ENCODE results near the gene SMAD5. TPM values are rescaled to one million over a fixed set of nuclear protein-coding genes. Genes with fewer than 3 reads are reported as not detected.
A peak's percentile ranks its signal among the peaks of the same experiment; 100 is the strongest.

Gene SMAD5
- total RNA-seq, 1 donor from 2014 or later: 71.3 TPM

DNA sequence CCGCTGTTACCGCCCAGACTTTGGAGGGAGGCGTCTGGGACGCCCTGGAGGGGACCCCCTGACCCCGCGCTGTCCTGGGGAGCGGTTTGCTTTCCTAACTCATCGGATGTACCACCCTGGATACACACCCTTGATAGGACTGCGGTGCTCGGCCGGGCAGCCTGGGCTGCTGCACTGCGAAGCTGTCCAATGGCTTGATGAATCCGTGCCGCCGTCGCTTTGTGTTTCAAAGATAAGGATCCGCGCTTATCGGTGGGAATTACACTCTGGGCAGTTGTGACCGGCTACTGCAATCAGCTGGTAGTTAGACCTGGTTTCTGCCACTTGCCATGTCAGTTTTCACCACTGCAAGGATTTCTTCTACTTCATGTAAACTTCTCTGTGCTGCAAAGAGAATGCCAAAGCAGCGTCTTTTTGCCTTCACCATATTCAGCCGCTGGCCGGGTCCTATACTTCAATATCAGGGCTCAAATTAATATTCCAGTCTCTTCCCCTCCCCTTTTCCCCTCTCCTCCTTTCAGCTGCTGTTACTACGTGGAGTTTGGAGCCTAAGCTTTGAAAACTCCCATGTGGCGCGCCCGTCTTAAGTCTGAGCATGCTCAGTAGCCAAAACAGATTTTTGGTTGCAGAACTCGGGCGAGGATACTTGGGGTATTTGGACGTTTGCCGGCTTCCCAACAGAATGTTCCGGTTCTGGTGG, 727 bp downstream of the SMAD5 start:
- no peaks in the 10 kb centered on the region for H3K36me3 ChIP-seq (ENCODE audit: insufficient read depth, low read length)
- peaks cover 52% of the 10 kb centered on the region for H4K20me1 ChIP-seq (ENCODE audit: insufficient read depth, low read length)
- Mint-ChIP-seq H3K4me3 (ENCODE audit: unreplicated experiment) (peak overlapping the region; percentile 97), H3K4me1 (ENCODE audit: low read depth, unreplicated experiment) (peaks cover 33% of the 10 kb centered on the region), H3K27me3 (ENCODE audit: low read depth, unreplicated experiment) (no peaks in the 10 kb centered on the region), H3K27ac (ENCODE audit: unreplicated experiment) (peak overlapping the region; percentile 86), H3K9me3 (ENCODE audit: unreplicated experiment) (no peaks in the 10 kb centered on the region), H3K36me3 (ENCODE audit: low read depth, unreplicated experiment) (peaks cover 3% of the 10 kb centered on the region)
- H3K9me3 ChIP-seq (ENCODE audit: insufficient read depth, low read depth, low read length): no peaks in the 10 kb centered on the region
- TF ChIP-seq, protein P1, sequence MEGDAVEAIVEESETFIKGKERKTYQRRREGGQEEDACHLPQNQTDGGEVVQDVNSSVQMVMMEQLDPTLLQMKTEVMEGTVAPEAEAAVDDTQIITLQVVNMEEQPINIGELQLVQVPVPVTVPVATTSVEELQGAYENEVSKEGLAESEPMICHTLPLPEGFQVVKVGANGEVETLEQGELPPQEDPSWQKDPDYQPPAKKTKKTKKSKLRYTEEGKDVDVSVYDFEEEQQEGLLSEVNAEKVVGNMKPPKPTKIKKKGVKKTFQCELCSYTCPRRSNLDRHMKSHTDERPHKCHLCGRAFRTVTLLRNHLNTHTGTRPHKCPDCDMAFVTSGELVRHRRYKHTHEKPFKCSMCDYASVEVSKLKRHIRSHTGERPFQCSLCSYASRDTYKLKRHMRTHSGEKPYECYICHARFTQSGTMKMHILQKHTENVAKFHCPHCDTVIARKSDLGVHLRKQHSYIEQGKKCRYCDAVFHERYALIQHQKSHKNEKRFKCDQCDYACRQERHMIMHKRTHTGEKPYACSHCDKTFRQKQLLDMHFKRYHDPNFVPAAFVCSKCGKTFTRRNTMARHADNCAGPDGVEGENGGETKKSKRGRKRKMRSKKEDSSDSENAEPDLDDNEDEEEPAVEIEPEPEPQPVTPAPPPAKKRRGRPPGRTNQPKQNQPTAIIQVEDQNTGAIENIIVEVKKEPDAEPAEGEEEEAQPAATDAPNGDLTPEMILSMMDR (IDR thresholded peaks at IDR 0.05; ENCODE audit: insufficient read depth, low read depth, low read length): no peak
- TF ChIP-seq EZH2 (IDR thresholded peaks at IDR 0.05; ENCODE audit: insufficient read depth, low read length): no peak
- H3K9ac ChIP-seq (ENCODE audit: low read length): peak overlapping the region; percentile 98
- peak overlapping the region; percentile 92 for H3K4me2 ChIP-seq (ENCODE audit: low read length)
- FAIRE-seq (no peak), DNase-seq (ENCODE audit: low read depth) (peak; percentile 57)
- no peaks in the 10 kb centered on the region for H3K27me3 ChIP-seq (ENCODE audit: insufficient read depth, low read length)
- peaks cover 16% of the 10 kb centered on the region for H3K4me1 ChIP-seq (ENCODE audit: insufficient read depth, low read length)
- H3K4me3 ChIP-seq (ENCODE audit: insufficient read depth, low read depth, low read length): peak overlapping the region; percentile 88
- peaks cover 58% of the 10 kb centered on the region for H3K79me2 ChIP-seq (ENCODE audit: insufficient read depth, low read length)
- peak overlapping the region; percentile 95 for H3K27ac ChIP-seq (ENCODE audit: low read depth, low read length)
- H2AFZ ChIP-seq (ENCODE audit: low read depth, low read length): peak overlapping the region; percentile 70

DNA sequence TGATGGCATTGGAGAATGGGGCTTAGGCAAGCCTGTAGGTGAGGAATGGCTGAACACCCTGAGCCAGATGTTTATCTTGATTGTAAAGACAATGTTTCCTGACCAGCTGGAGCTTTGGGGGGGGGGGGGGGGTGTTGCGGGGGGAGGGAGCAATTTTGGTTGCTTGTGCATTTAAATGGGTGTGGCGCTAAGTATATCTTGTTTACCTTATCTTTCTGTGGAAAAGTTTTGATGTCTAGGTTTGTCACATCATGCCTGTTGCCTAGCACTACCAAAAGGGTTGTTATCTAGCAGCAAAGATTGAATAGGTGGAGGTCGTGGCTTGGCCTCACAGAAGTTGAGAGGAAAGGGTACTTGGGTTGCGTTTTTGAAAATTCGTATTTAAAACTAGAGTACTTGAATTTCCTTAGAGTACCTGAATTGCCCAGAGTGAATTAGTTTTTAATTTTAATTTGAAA, 1.3 kb downstream of the SMAD5 start:
- Histone ChIP-seq H3K9me3 (ENCODE audit: insufficient read depth, low read depth, low read length) (no peaks in the 10 kb centered on the region), H3K27me3 (ENCODE audit: insufficient read depth, low read length) (no peaks in the 10 kb centered on the region), H3K79me2 (ENCODE audit: insufficient read depth, low read length) (peaks cover 64% of the 10 kb centered on the region), H3K4me3 (ENCODE audit: insufficient read depth, low read depth, low read length) (peak overlapping the region; percentile 88), H3K27ac (ENCODE audit: low read depth, low read length) (peak overlapping the region; percentile 95), H3K4me1 (ENCODE audit: insufficient read depth, low read length) (peaks cover 16% of the 10 kb centered on the region), H4K20me1 (ENCODE audit: insufficient read depth, low read length) (peaks cover 58% of the 10 kb centered on the region), H2AFZ (ENCODE audit: low read depth, low read length) (peak overlapping the region; percentile 70), H3K36me3 (ENCODE audit: insufficient read depth, low read length) (no peaks in the 10 kb centered on the region), H3K9ac (ENCODE audit: low read length) (peak overlapping the region; percentile 98), H3K4me2 (ENCODE audit: low read length) (peak overlapping the region; percentile 92)
- DNase-seq (ENCODE audit: low read depth): no peak
- Mint-ChIP-seq H3K27me3 (ENCODE audit: low read depth, unreplicated experiment) (no peaks in the 10 kb centered on the region), H3K4me3 (ENCODE audit: unreplicated experiment) (peak overlapping the region; percentile 97), H3K9me3 (ENCODE audit: unreplicated experiment) (no peaks in the 10 kb centered on the region), H3K4me1 (ENCODE audit: low read depth, unreplicated experiment) (peaks cover 34% of the 10 kb centered on the region), H3K36me3 (ENCODE audit: low read depth, unreplicated experiment) (peaks cover 3% of the 10 kb centered on the region), H3K27ac (ENCODE audit: unreplicated experiment) (peak overlapping the region; percentile 86)
- FAIRE-seq: no peak
- TF ChIP-seq, protein P1 (IDR thresholded peaks at IDR 0.05; ENCODE audit: insufficient read depth, low read depth, low read length): no peak
- TF ChIP-seq EZH2 (IDR thresholded peaks at IDR 0.05; ENCODE audit: insufficient read depth, low read length): no peak

DNA sequence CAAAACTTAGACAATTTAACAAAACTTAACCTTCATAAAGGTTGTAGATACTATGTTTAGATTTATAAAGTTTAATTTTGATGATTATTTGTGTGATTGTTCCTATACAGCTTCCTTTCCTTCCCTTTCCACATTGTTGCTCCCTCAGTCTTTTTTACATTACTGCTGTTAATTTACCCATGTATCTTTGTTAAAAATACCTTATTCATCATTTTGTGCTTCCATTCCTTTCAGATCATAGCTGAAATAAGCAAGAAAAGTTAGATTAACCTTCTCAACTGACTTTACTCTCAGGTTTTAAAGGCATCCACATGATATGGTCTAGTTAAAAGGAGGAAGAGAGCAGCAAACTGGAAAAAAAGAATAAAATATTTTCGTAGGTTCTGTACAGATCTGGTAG, 2.0 kb downstream of the SMAD5 start:
- H4K20me1 ChIP-seq (ENCODE audit: insufficient read depth, low read length): peaks cover 65% of the 10 kb centered on the region
- no peak for DNase-seq (ENCODE audit: low read depth)
- H2AFZ ChIP-seq (ENCODE audit: low read depth, low read length): no peak overlapping the region
- peak overlapping the region; percentile 98 for H3K9ac ChIP-seq (ENCODE audit: low read length)
- peaks cover 3% of the 10 kb centered on the region for H3K36me3 Mint-ChIP-seq (ENCODE audit: low read depth, unreplicated experiment)
- H3K4me2 ChIP-seq (ENCODE audit: low read length): peak overlapping the region; percentile 92
- no peak overlapping the region for H3K27ac Mint-ChIP-seq (ENCODE audit: unreplicated experiment)
- H3K4me1 ChIP-seq (ENCODE audit: insufficient read depth, low read length): peaks cover 16% of the 10 kb centered on the region
- H3K4me3 Mint-ChIP-seq (ENCODE audit: unreplicated experiment): peak overlapping the region; percentile 97
- H3K27me3 ChIP-seq (ENCODE audit: insufficient read depth, low read length): no peaks in the 10 kb centered on the region
- TF ChIP-seq, protein P1 (IDR thresholded peaks at IDR 0.05; ENCODE audit: insufficient read depth, low read depth, low read length): no peak
- no peak for TF ChIP-seq EZH2 (IDR thresholded peaks at IDR 0.05; ENCODE audit: insufficient read depth, low read length)
- no peaks in the 10 kb centered on the region for H3K9me3 Mint-ChIP-seq (ENCODE audit: unreplicated experiment)
- no peaks in the 10 kb centered on the region for H3K9me3 ChIP-seq (ENCODE audit: insufficient read depth, low read depth, low read length)
- H3K27me3 Mint-ChIP-seq (ENCODE audit: low read depth, unreplicated experiment): no peaks in the 10 kb centered on the region
- peak overlapping the region; percentile 25 for H3K4me3 ChIP-seq (ENCODE audit: insufficient read depth, low read depth, low read length)
- peaks cover 71% of the 10 kb centered on the region for H3K79me2 ChIP-seq (ENCODE audit: insufficient read depth, low read length)
- FAIRE-seq: no peak
- H3K36me3 ChIP-seq (ENCODE audit: insufficient read depth, low read length): no peaks in the 10 kb centered on the region
- peaks cover 31% of the 10 kb centered on the region for H3K4me1 Mint-ChIP-seq (ENCODE audit: low read depth, unreplicated experiment)
- no peak overlapping the region for H3K27ac ChIP-seq (ENCODE audit: low read depth, low read length)

Measured in astrocyte (in vitro differentiated cells and primary cell).